ENCODE results near the gene UNC5B. TPM values are rescaled to one million over a fixed set of nuclear protein-coding genes. Genes with fewer than 3 reads are reported as not detected.

Gene UNC5B
- total and polyA plus RNA-seq, 12 donors = 2.0 to 27.0 (median 8.8) TPM

DNA sequence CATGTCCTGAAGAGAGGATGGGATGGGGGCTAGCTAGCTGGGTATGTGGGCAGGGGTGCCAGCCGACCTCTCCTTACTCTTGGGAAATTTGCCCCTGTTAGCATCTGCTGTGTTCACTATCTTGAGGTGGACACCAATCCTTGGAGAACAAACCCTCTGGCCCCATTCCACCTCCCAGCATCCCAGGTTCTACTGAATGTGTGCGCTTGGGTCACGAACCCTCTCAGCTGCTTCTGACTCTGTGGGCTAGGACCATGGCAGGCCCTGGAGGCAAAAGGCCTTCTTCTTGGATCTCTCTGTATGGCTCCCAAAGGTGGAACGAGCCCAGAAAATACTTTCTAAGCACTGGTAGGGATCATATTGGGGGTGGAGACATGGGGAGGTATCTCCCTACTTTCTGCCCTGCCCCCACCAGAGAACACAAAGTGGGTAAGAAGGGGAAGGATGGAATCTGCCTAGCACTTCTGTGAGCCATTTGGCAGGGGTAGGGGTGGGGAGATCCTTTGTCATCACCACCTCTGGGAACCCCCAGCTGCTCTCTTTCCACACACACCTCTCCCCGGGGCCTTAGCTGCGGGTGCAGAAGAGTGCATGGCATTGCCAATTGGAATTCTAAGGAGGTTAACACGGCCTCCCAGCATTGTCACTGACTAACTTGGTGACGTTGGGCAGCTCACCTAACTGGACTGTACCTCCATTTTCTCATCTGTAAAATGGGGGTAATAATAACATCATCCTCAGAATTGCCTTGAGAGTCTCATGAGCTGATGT is 7.7 kb downstream of the UNC5B start:
- Histone ChIP-seq H3K9me3 (replicated peaks in 1 of 3) (no peaks in the 10 kb centered on the region), H3K36me3 (replicated peaks in 1 of 2) (no peaks in the 10 kb centered on the region), H3K27me3 (peaks cover 2% of the 10 kb centered on the region), H3K27ac (no peak overlapping the region), H3K4me3 (no peak overlapping the region), H3K4me1 (replicated peaks in 1 of 2) (peaks cover 9 to 15% of the 10 kb centered on the region in 2 donors)
- DNase-seq = peak in 2 of 7 donors; percentile 10 to 47
- intact Hi-C loops (cut with DNase I) = loop anchor here in 1 of 2 donors (10.0 kb wide), 1 partner anchor 295 kb away; no protein-coding TSS in a partner anchor
- TF ChIP-seq, protein P1, sequence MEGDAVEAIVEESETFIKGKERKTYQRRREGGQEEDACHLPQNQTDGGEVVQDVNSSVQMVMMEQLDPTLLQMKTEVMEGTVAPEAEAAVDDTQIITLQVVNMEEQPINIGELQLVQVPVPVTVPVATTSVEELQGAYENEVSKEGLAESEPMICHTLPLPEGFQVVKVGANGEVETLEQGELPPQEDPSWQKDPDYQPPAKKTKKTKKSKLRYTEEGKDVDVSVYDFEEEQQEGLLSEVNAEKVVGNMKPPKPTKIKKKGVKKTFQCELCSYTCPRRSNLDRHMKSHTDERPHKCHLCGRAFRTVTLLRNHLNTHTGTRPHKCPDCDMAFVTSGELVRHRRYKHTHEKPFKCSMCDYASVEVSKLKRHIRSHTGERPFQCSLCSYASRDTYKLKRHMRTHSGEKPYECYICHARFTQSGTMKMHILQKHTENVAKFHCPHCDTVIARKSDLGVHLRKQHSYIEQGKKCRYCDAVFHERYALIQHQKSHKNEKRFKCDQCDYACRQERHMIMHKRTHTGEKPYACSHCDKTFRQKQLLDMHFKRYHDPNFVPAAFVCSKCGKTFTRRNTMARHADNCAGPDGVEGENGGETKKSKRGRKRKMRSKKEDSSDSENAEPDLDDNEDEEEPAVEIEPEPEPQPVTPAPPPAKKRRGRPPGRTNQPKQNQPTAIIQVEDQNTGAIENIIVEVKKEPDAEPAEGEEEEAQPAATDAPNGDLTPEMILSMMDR (IDR thresholded peaks at IDR 0.05) = no peak
- no peak for TF ChIP-seq POLR2A (IDR thresholded peaks at IDR 0.05)
- WGBS, 4 donors = 86 to 93% (median 87%) methylated on average over 8 of the region's 8 CpGs

DNA sequence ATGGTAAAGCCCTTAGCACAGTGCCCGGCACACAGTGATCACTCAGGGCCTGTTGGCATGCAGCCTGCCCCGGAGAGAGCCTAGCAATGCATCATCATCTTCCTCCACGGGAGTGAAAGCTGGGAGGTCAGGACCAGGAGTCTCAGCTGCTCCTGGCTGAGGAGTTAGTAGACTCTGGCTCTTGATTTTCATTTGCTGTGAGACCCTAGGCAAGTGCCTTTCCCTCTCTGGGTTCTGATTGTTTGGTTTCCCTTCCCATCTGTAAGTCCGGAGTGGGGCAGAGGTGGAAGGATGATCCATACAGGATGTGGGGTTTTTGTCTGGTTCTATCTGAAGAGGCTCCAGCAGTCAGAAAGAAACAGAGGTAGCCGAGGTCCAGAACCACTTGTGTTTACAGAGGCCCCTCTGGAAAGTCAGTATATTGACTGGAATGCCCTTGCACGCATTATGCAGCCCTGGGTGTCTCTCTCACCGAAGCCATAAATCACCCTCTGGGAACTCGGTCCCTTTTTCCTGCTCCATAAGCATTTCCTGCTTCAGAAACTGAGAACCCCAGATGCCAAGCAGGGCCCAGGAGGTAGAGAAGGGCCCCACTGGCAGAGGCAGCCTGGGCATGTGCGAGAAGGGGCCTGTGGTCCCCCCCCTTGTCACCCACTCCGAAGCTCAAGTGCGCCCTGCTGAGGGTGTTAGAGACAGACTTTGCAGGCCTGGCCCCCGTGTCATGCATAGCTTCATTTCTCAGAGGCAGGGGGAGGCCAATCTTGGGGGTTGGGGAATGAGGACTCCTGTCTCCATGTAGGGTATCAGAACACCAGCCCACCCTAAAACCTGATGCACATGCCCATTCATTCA is 8.5 kb downstream of the UNC5B start:
- peak in 2 of 7 donors; percentile 8 to 45 for DNase-seq
- H3K4me1 ChIP-seq (replicated peaks in 1 of 2) = peaks cover 9 to 12% of the 10 kb centered on the region in 2 donors
- H3K4me3 ChIP-seq = no peak overlapping the region
- no peaks in the 10 kb centered on the region for H3K9me3 ChIP-seq (replicated peaks in 1 of 3)
- 52 to 64% (median 63%) methylated on average over 7 to 12 of the region's 12 CpGs for whole genome bisulfite sequencing, 4 donors
- intact Hi-C loops (cut with DNase I) = no loop called here
- H3K36me3 ChIP-seq (replicated peaks in 1 of 2) = no peaks in the 10 kb centered on the region
- peaks cover 2% of the 10 kb centered on the region for H3K27me3 ChIP-seq
- TF ChIP-seq POLR2A (IDR thresholded peaks at IDR 0.05) = no peak
- TF ChIP-seq, protein P1 (IDR thresholded peaks at IDR 0.05) = no peak
- no peak overlapping the region for H3K27ac ChIP-seq

DNA sequence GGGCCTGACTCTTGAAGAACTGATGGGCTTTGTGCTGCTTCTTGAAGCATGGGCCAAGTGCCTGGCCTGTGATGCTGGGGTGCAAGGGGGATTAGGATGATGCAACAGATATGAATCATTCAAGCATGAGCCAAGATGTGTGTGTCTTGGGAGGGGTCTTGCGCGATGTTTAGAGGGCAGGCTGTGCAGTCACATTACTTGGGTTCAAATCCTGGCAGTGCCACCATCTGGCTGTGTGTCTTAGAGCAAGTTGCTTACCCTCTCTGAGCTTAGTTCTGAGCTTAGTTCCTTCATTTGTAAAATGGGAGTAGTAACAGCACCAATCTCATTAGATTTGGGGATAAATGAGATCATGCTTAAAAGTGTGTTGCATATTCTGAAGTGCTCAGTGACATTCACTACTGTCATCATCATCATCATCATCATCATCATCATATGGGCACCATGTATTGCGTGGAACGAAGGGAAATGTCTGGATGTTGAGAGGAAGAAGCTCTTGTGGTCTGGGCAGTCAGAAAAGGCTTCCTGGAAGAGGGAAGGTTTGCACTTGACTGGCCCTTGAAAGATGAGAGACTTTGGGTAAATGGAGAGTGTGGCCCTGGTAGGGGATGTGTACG is 9.3 kb downstream of the UNC5B start:
- intact Hi-C loops (cut with DNase I) = no loop called here
- DNase-seq = peak in 2 of 7 donors; percentile 3 to 31
- Histone ChIP-seq H3K9me3 (replicated peaks in 1 of 3) (no peaks in the 10 kb centered on the region), H3K27me3 (peaks cover 2% of the 10 kb centered on the region), H3K27ac (no peak overlapping the region), H3K4me3 (no peak overlapping the region), H3K4me1 (replicated peaks in 1 of 2) (peaks cover 4 to 7% of the 10 kb centered on the region in 2 donors), H3K36me3 (replicated peaks in 1 of 2) (no peaks in the 10 kb centered on the region)
- WGBS, 4 donors = 87 to 92% (median 89%) methylated on average over 5 of the region's 5 CpGs
- no peak for TF ChIP-seq POLR2A (IDR thresholded peaks at IDR 0.05)
- TF ChIP-seq, protein P1 (IDR thresholded peaks at IDR 0.05) = no peak
